H1 (cell line): Measurements from ENCODE around the gene NAGLU. TPM values are rescaled to one million over a fixed set of nuclear protein-coding genes. Genes with fewer than 3 reads are reported as not detected.

Experiments used
- CTCF ChIA-PET: fragments of 300-600 bp; sonication (Branson Sonifier 250); formaldehyde crosslinking; loops from one replicate; lab custom pipeline; 2021; ENCODE audit not compliant: partially characterized antibody; lab: Charles Lee
- POLR2A ChIA-PET: fragments of 300-600 bp; sonication (Branson Sonifier 250); formaldehyde crosslinking; loops from one replicate; lab custom pipeline; 2021; ENCODE audit warnings: inconsistent platforms; ENCODE audit not compliant: partially characterized antibody; lab: Charles Lee
- DNase-seq, 2 experiments: peaks; one replicate each; pipeline versions ENCODE4 v3.0.0 to v3.0.0-alpha.2; 2010 to 2022; ENCODE audit warnings: low spot score in 2 of 2, low read depth in 1 of 2, mixed read lengths in 1 of 2
- FAIRE-seq: peaks from 2 replicates; lab custom pipeline; 2011; peaks lifted over from hg19 to GRCh38; lab: Jason Lieb, UNC
- H2AFZ ChIP-seq: 2 replicates; pipeline ENCODE4 v1.8.1; 2012; ENCODE audit warnings: low read length, inconsistent platforms
- H2AK5ac ChIP-seq: 2 replicates; pipeline ENCODE4 v1.6.1; 2013; ENCODE audit warnings: low read depth, low read length
- H2BK120ac ChIP-seq: replicated peaks from 2 replicates; pipeline ENCODE3; 2013; ENCODE audit warnings: low read depth, low read length, inconsistent platforms
- H2BK12ac ChIP-seq: 2 replicates; pipeline ENCODE4 v1.6.1; 2013; ENCODE audit warnings: low read depth, low read length
- H2BK15ac ChIP-seq: 2 replicates; pipeline ENCODE4 v1.6.1; 2013; ENCODE audit warnings: low read length
- H2BK20ac ChIP-seq: 2 replicates; pipeline ENCODE4 v1.6.1; 2013; ENCODE audit warnings: low read length
- H2BK5ac ChIP-seq: 2 replicates; pipeline ENCODE4 v1.6.1; 2013; ENCODE audit warnings: low read depth, low read length
- H3K14ac ChIP-seq: 2 replicates; pipeline ENCODE4 v1.6.1; 2013; ENCODE audit warnings: inconsistent platforms; ENCODE audit not compliant: insufficient read length
- H3K18ac ChIP-seq: 2 replicates; pipeline ENCODE4 v1.6.1; 2013; ENCODE audit warnings: low read length; ENCODE audit errors: extremely low read depth
- H3K23ac ChIP-seq: 2 replicates; pipeline ENCODE4 v1.6.1; 2013; ENCODE audit warnings: inconsistent platforms; ENCODE audit not compliant: insufficient read length
- H3K23me2 ChIP-seq: 2 replicates; pipeline ENCODE4 v1.6.1; 2013; ENCODE audit warnings: low read depth, low read length
- H3K27ac ChIP-seq: 2 replicates; pipeline ENCODE4 v1.6.1; 2011; ENCODE audit warnings: low read depth, low read length, inconsistent platforms
- H3K27me3 ChIP-seq, 4 experiments: replicated peaks in 1 of 4; 1 replicate in 1 of 4; 2 replicates in 3 of 4; pipeline versions ENCODE4 v1.6.1 to v1.8.1; 2011 to 2013; ENCODE audit warnings: low read length in 3 of 4, mild to moderate bottlenecking in 3 of 4, inconsistent platforms in 2 of 4, mixed read lengths in 2 of 4, moderate library complexity in 1 of 4; ENCODE audit not compliant: control insufficient read depth in 3 of 4, insufficient read depth in 3 of 4; ENCODE audit errors: extremely low read depth in 1 of 4
- H3K36me3 ChIP-seq, 4 experiments: 2 replicates each; pipeline versions ENCODE4 v1.6.1 to v1.8.1; 2011 to 2013; ENCODE audit warnings: mild to moderate bottlenecking in 4 of 4, low read length in 3 of 4, moderate library complexity in 2 of 4, control low read depth in 1 of 4, inconsistent platforms in 1 of 4; ENCODE audit not compliant: insufficient read depth in 4 of 4, control insufficient read depth in 2 of 4
- H3K4ac ChIP-seq: replicated peaks from 2 replicates; pipeline ENCODE3; 2013; ENCODE audit warnings: low read length, low read depth, mixed read lengths, inconsistent platforms; ENCODE audit not compliant: insufficient read length
- H3K4me1 ChIP-seq, 4 experiments: replicated peaks in 1 of 4; 1 replicate in 1 of 4; 2 replicates in 3 of 4; pipeline versions ENCODE4 v1.6.1 to v1.8.1; 2011 to 2013; ENCODE audit warnings: low read length in 3 of 4, inconsistent platforms in 2 of 4, mixed read lengths in 1 of 4; ENCODE audit not compliant: insufficient read depth in 4 of 4, control insufficient read depth in 3 of 4
- H3K4me2 ChIP-seq, 2 experiments: 2 replicates each; pipeline versions ENCODE4 v1.6.1 to v1.8.1; 2011 to 2013; ENCODE audit warnings: low read depth in 2 of 2, low read length in 2 of 2, control low read depth in 1 of 2, inconsistent platforms in 1 of 2, mild to moderate bottlenecking in 1 of 2; ENCODE audit not compliant: insufficient read depth in 1 of 2
- H3K4me3 ChIP-seq, 4 experiments: fragments of 200-600, 300-600 bp in 1 of 4; sonication (generic), shearing (Covaris generic), sonication (Bioruptor Twin) in 1 of 4; 2 replicates each; pipeline versions ENCODE4 v1.5.1 to v1.8.1; 2011 to 2016; ENCODE audit warnings: low read length in 4 of 4, low read depth in 3 of 4, control low read depth in 2 of 4, inconsistent platforms in 2 of 4, mild to moderate bottlenecking in 2 of 4, mixed read lengths in 1 of 4, moderate library complexity in 1 of 4; ENCODE audit not compliant: insufficient read depth in 2 of 4; ENCODE audit errors: extremely low read depth in 1 of 4
- H3K56ac ChIP-seq: replicated peaks from 2 replicates; pipeline ENCODE3; 2013; ENCODE audit warnings: low read depth, mild to moderate bottlenecking, mixed read lengths, low read length, inconsistent platforms; ENCODE audit not compliant: insufficient read length
- H3K79me1 ChIP-seq: 2 replicates; pipeline ENCODE4 v1.6.1; 2013; ENCODE audit warnings: low read depth, low read length, control low read depth
- H3K79me2 ChIP-seq, 2 experiments: 2 replicates each; pipeline versions ENCODE4 v1.6.1 to v1.8.1; 2012 to 2013; ENCODE audit warnings: low read length in 2 of 2, mild to moderate bottlenecking in 2 of 2, inconsistent platforms in 1 of 2; ENCODE audit not compliant: insufficient read depth in 2 of 2, control insufficient read depth in 1 of 2
- H3K9ac ChIP-seq, 4 experiments: replicated peaks in 1 of 4; 1 replicate in 1 of 4; 2 replicates in 3 of 4; pipeline versions ENCODE4 v1.6.1 to v1.8.1; 2011 to 2013; ENCODE audit warnings: low read depth in 3 of 4, low read length in 3 of 4, control low read depth in 2 of 4, mild to moderate bottlenecking in 2 of 4, moderate library complexity in 2 of 4, inconsistent platforms in 1 of 4; ENCODE audit errors: extremely low read depth in 1 of 4
- H3K9me3 ChIP-seq, 2 experiments: 2 replicates each; pipeline versions ENCODE4 v1.6.1 to v1.8.1; 2012 to 2013; ENCODE audit warnings: mild to moderate bottlenecking in 2 of 2, moderate library complexity in 2 of 2, control low read depth in 1 of 2, inconsistent platforms in 1 of 2, low read depth in 1 of 2, low read length in 1 of 2, mixed read lengths in 1 of 2; ENCODE audit not compliant: insufficient read depth in 2 of 2
- H4K20me1 ChIP-seq, 2 experiments: replicated peaks in 1 of 2; 2 replicates each; pipeline versions ENCODE3 to v1.8.1; 2011 to 2013; ENCODE audit warnings: inconsistent platforms in 2 of 2, low read length in 2 of 2, mild to moderate bottlenecking in 1 of 2; ENCODE audit not compliant: insufficient read depth in 2 of 2, control insufficient read depth in 1 of 2
- H4K5ac ChIP-seq: 2 replicates; pipeline ENCODE4 v1.6.1; 2013; ENCODE audit warnings: low read length, low read depth, mixed read lengths, inconsistent platforms; ENCODE audit not compliant: insufficient read length
- H4K8ac ChIP-seq: 2 replicates; pipeline ENCODE4 v1.8.0; 2013; ENCODE audit warnings: mild to moderate bottlenecking, moderate library complexity, low read length, inconsistent platforms; ENCODE audit not compliant: insufficient read depth; ENCODE audit errors: extremely low read depth
- H4K91ac ChIP-seq: replicated peaks from 2 replicates; pipeline ENCODE3; 2013; ENCODE audit warnings: low read length, mixed read lengths, inconsistent platforms; ENCODE audit not compliant: insufficient read length
- WGBS, 2 experiments: shearing (Covaris generic) in 1 of 2; methylation state at CpG; one replicate each; pipeline versions ENCODE4 v1.1.6 to v1.1.7; 2013 to 2015; ENCODE audit warnings: low lambda C conversion rate in 2 of 2, mixed read lengths in 2 of 2, inconsistent platforms in 1 of 2, low coverage in 1 of 2, missing lambda C conversion rate in 1 of 2; ENCODE audit not compliant: insufficient replicate concordance in 2 of 2, insufficient coverage in 1 of 2, insufficient read length in 1 of 2; ENCODE audit errors: extremely low coverage in 1 of 2, missing lambda C conversion rate in 1 of 2; 5-methylcytosine and 5-hydroxymethylcytosine counted together
- polyA plus RNA-seq, 7 experiments: library from polyadenylated mRNA; depleted of rRNA in 3 of 7; stranded (reverse) in 5 of 7; unstranded in 2 of 7; fragments of >200 nt in 5 of 7; fragments of 200-250 nt in 2 of 7; gene quantifications; 1 replicate in 5 of 7; 2 replicates in 1 of 7; 4 replicates in 1 of 7; pipeline versions ENCODE4 v1.2.1 to v1.2.3, GENCODE V29; 2011 to 2013; ENCODE audit warnings: missing spikeins in 2 of 7, mixed read lengths in 2 of 7
- total RNA-seq: library from RNA; stranded (reverse); fragmentation: NEBNext Ultra II Directional; extraction: Animal tissue kit (Norgen Biotek cat#: 25700); gene quantifications from 2 replicates; pipeline ENCODE4 v1.2.1, GENCODE V29; 2021
- TF ChIP-seq, protein P1 (sequence below): IDR thresholded peaks from 2 replicates; pipeline ENCODE4 v1.6.1; 2012; ENCODE audit warnings: inconsistent platforms

Gene NAGLU
- total and polyA plus RNA-seq, 2 of the 8 experiments (the other 6 are each of a cell fraction or from before 2014, with no cell fraction given), result 21.3 to 21.6 TPM

DNA sequence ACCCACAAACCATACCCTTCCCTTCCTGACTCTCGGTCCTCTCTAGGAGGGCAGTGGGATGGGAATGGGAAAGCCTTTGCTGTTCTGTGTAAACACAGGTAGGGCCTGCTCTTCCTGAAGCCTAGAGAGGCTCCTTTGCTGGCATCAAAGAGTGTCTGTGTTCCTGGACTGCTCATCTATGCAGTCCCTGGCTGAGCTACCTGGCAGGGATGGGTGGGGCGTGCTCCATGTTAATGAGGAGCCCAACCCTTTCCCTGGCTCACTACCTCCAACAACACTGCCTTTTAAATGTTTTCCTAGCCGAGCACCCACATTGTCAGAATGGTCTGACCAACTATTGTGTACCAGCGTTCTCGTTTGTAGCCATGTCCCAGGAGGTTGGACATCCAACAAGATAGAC, 26.6 kb upstream of the NAGLU start:
- no peak overlapping the region for H4K5ac ChIP-seq
- no peak overlapping the region; the same call in 1 of the 2 replicates for H2BK5ac ChIP-seq
- no peaks in the 10 kb centered on the region for H3K9me3 ChIP-seq
- H4K8ac ChIP-seq, result no peak overlapping the region
- no peak overlapping the region for H2BK12ac ChIP-seq
- H2AFZ ChIP-seq, result no peak overlapping the region
- no peak overlapping the region for H2BK15ac ChIP-seq
- POLR2A ChIA-PET, result no interaction called here
- CTCF ChIA-PET, result interaction anchor here (1.5 to 6.6 kb wide), 3 partner anchors 10 to 29 kb away, joined by 6 to 57 read pairs (median 6); no protein-coding TSS in a partner anchor
- no peak overlapping the region for H3K18ac ChIP-seq
- no peaks in the 10 kb centered on the region for H3K4me1 ChIP-seq
- no peak overlapping the region for H3K56ac ChIP-seq
- H2AK5ac ChIP-seq, result no peak overlapping the region
- no peaks in the 10 kb centered on the region; a peak in 1 of 7 replicates for H3K27me3 ChIP-seq
- H3K4ac ChIP-seq, result no peak overlapping the region
- H2BK120ac ChIP-seq, result no peak overlapping the region
- H3K27ac ChIP-seq, result no peak overlapping the region
- no peaks in the 10 kb centered on the region for H3K79me1 ChIP-seq
- H3K36me3 ChIP-seq, result peaks cover 0 to 18% (median 9%) of the 10 kb centered on the region in 4 experiments; a peak in 5 of 8 replicates
- FAIRE-seq (no peak), DNase-seq (no peak)
- 90% methylated on average over 5 of the region's 5 CpGs; no CpG with 5 or more reads in 1 of the 2 experiments for WGBS, 2 experiments
- no peak overlapping the region for H3K14ac ChIP-seq
- H2BK20ac ChIP-seq, result no peak overlapping the region
- no peak overlapping the region for H3K23ac ChIP-seq
- TF ChIP-seq, protein P1, sequence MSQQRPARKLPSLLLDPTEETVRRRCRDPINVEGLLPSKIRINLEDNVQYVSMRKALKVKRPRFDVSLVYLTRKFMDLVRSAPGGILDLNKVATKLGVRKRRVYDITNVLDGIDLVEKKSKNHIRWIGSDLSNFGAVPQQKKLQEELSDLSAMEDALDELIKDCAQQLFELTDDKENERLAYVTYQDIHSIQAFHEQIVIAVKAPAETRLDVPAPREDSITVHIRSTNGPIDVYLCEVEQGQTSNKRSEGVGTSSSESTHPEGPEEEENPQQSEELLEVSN, result no peak
- no peak overlapping the region for H4K91ac ChIP-seq
- H3K23me2 ChIP-seq, result no peaks in the 10 kb centered on the region
- no peak overlapping the region for H3K4me2 ChIP-seq
- H3K9ac ChIP-seq, result no peak overlapping the region
- no peaks in the 10 kb centered on the region for H4K20me1 ChIP-seq
- H3K79me2 ChIP-seq, result no peaks in the 10 kb centered on the region
- no peak overlapping the region for H3K4me3 ChIP-seq
